Lung (tissue), 12 donors: ENCODE measurements around the gene PCDH10. TPM values are rescaled to one million over a fixed set of nuclear protein-coding genes. Genes with fewer than 3 reads are reported as not detected.

Experiments used
- ATAC-seq: fragments of 200-7000 bp; cut with Tn5 transposase; one replicate; pipeline ENCODE4 v1.9.1; 2020; ENCODE audit warnings: moderate number of reproducible peaks; ENCODE audit not compliant: insufficient read depth, low FRiP score
- DNase-seq, 3 donors: peaks; one replicate each; pipeline ENCODE4 v3.0.0-alpha.2; 2013 to 2017
- H3K27ac ChIP-seq, 2 donors: one replicate each; pipeline ENCODE4 v1.5.1; 2013; ENCODE audit warnings: mild to moderate bottlenecking in 2 of 2, moderate library complexity in 2 of 2, control low read depth in 1 of 2, inconsistent platforms in 1 of 2, low read depth in 1 of 2, low read length in 1 of 2
- H3K27me3 ChIP-seq, 3 donors: one replicate each; pipeline ENCODE4 v1.5.1; 2013; ENCODE audit warnings: low read length in 2 of 3; ENCODE audit not compliant: control insufficient read depth in 3 of 3, insufficient read depth in 3 of 3
- H3K36me3 ChIP-seq, 4 donors: one replicate each; pipeline ENCODE4 v1.5.1; 2013; ENCODE audit warnings: low read length in 4 of 4, mild to moderate bottlenecking in 1 of 4, moderate library complexity in 1 of 4; ENCODE audit not compliant: control insufficient read depth in 4 of 4, insufficient read depth in 4 of 4
- H3K4me1 ChIP-seq, 5 donors: one replicate each; pipeline ENCODE4 v1.5.1; 2013; ENCODE audit warnings: low read length in 5 of 5, mild to moderate bottlenecking in 2 of 5, moderate library complexity in 1 of 5; ENCODE audit not compliant: control insufficient read depth in 5 of 5, insufficient read depth in 5 of 5
- H3K4me3 ChIP-seq: one replicate; pipeline ENCODE4 v1.5.1; 2013; ENCODE audit warnings: mild to moderate bottlenecking, control low read depth, moderate library complexity
- H3K9ac ChIP-seq, 2 donors: one replicate each; pipeline ENCODE4 v1.5.1; 2013; ENCODE audit warnings: low read length in 2 of 2, control low read depth in 1 of 2; ENCODE audit not compliant: insufficient read depth in 1 of 2
- H3K9me3 ChIP-seq, 4 donors: one replicate each; pipeline ENCODE4 v1.5.1; 2013; ENCODE audit warnings: low read length in 3 of 4, mild to moderate bottlenecking in 1 of 4, moderate library complexity in 1 of 4; ENCODE audit not compliant: control insufficient read depth in 4 of 4, insufficient read depth in 3 of 4
- CTCF ChIP-seq: IDR thresholded peaks from 2 replicates; pipeline ENCODE4 v1.5.1; 2012; ENCODE audit warnings: mild to moderate bottlenecking; ENCODE audit errors: control extremely low read depth, extremely low read depth
- WGBS, 2 donors: extraction: QIAGEN DNeasy Blood & Tissue Kit; methylation state at CpG; one replicate each; pipeline ENCODE4 v1.1.7; 2013; 5-methylcytosine and 5-hydroxymethylcytosine counted together
- polyA plus RNA-seq, 2 donors: library from polyadenylated mRNA; stranded (reverse); fragments of 200-250 nt; gene quantifications; one replicate each; pipeline ENCODE4 v1.2.1, GENCODE V29; 2013
- total RNA-seq, 2 donors: library from RNA; depleted of rRNA in 1 of 2; stranded (reverse); fragments of >200 nt in 1 of 2; gene quantifications; one replicate each; pipeline ENCODE4 v1.2.1, GENCODE V29; 2014 to 2021
- donor health status: control.
- donor health status: control.
- donor health status: Bipolar disorder and iron deficiency.
- donor health status: healthy.
- donor health status: DM: yes; HTN: yes; CAD: no.

Gene PCDH10
- total and polyA plus RNA-seq, 4 donors = 0.08 to 1.7 (median 0.68) TPM

- Histone ChIP-seq H3K9ac (no peak overlapping the region), H3K9me3 (no peaks in the 10 kb centered on the region), H3K36me3 (no peaks in the 10 kb centered on the region), H3K27ac (no peak overlapping the region), H3K4me1 (peaks cover 0 to 1% (median 0%) of the 10 kb centered on the region in 5 donors), H3K27me3 (no peaks in the 10 kb centered on the region), H3K4me3 (no peak overlapping the region)
- no peak for ATAC-seq
- no peak for TF ChIP-seq CTCF
- DNase-seq = no peak
Observed at GRCh38 chr4:133112641-133113040, 36.5 kb upstream of the PCDH10 start.

- H3K36me3 ChIP-seq = no peaks in the 10 kb centered on the region
- H3K4me3 ChIP-seq = peak overlapping the region; percentile 21
- no peaks in the 10 kb centered on the region for H3K27me3 ChIP-seq
- peaks cover 0 to 4% (median 0%) of the 10 kb centered on the region in 4 donors for H3K9me3 ChIP-seq
- H3K4me1 ChIP-seq = no peaks in the 10 kb centered on the region
- ATAC-seq = no peak
- WGBS, 2 donors = 88 to 92% methylated on average over 1 of the region's 1 CpG
- no peak overlapping the region for H3K27ac ChIP-seq
- DNase-seq = no peak
- TF ChIP-seq CTCF = no peak
- no peak overlapping the region for H3K9ac ChIP-seq
Observed at GRCh38 chr4:133124746-133125145, 24.3 kb upstream of the PCDH10 start.

GRCh38 chr4:133127500-133127899 is 21.6 kb upstream of the PCDH10 start:
- DNase-seq (no peak), ATAC-seq (no peak)
- no peak for TF ChIP-seq CTCF
- no peak overlapping the region for H3K27ac ChIP-seq
- H3K4me3 ChIP-seq = no peak overlapping the region
- H3K27me3 ChIP-seq = no peaks in the 10 kb centered on the region
- no peaks in the 10 kb centered on the region for H3K36me3 ChIP-seq
- peaks cover 0 to 5% (median 0%) of the 10 kb centered on the region in 5 donors for H3K4me1 ChIP-seq
- WGBS, 2 donors = 77 to 83% methylated on average over 3 of the region's 3 CpGs
- no peak overlapping the region for H3K9ac ChIP-seq
- H3K9me3 ChIP-seq = peaks cover 0 to 4% (median 0%) of the 10 kb centered on the region in 4 donors

GRCh38 chr4:133129237-133129636 is 19.9 kb upstream of the PCDH10 start:
- H3K4me3 ChIP-seq = no peak overlapping the region
- H3K27me3 ChIP-seq = no peaks in the 10 kb centered on the region
- H3K9ac ChIP-seq = no peak overlapping the region
- H3K9me3 ChIP-seq = peaks cover 0 to 4% (median 0%) of the 10 kb centered on the region in 4 donors
- H3K36me3 ChIP-seq = no peaks in the 10 kb centered on the region
- peaks cover 0 to 5% (median 0%) of the 10 kb centered on the region in 5 donors for H3K4me1 ChIP-seq
- ATAC-seq (no peak), DNase-seq (no peak)
- H3K27ac ChIP-seq = no peak overlapping the region
- TF ChIP-seq CTCF = no peak
